NCI-H82 treated with DMSO at 0.1 percent for 48 hours (cell line): ENCODE results near the gene METTL3.
"Not testable (repeated sequence)": the region's sequence is repeated elsewhere in the genome, so short reads cannot be mapped to it uniquely, and the experiment has no call there.

Source experiments
- DNase-seq: peaks from one replicate; lab custom pipeline; 2025; ENCODE audit not compliant: unreplicated experiment; lab: John Stamatoyannopoulos, UW

METTL3 gene

GRCh38 chr14:21510735-21511657, at the start of gene METTL3:
Gene METTL3 (minus strand): TSS chr14:21511340. CDS start chr14:21511223, 117 bp downstream.
- DNase-seq = peak; percentile 94

GRCh38 chr14:21558703-21559170, 47.6 kb upstream of the METTL3 start:
- no peak for DNase-seq

- DNase-seq = peak; percentile 57
Observed at GRCh38 chr14:21557084-21557901, 46.2 kb upstream of the METTL3 start.

GRCh38 chr14:21556378-21557083, 45.4 kb upstream of the METTL3 start:
- DNase-seq = no peak

- DNase-seq = no peak
Observed at GRCh38 chr14:21553266-21553665, 42.1 kb upstream of the METTL3 start.

- DNase-seq = not testable (repeated sequence)
Observed at GRCh38 chr14:21544588-21544987, 33.4 kb upstream of the METTL3 start.

GRCh38 chr14:21543963-21544362, 32.8 kb upstream of the METTL3 start:
- DNase-seq = no peak

GRCh38 chr14:21543521-21543960, 32.4 kb upstream of the METTL3 start:
- no peak for DNase-seq

GRCh38 chr14:21541413-21542074, 30.4 kb upstream of the METTL3 start:
- DNase-seq = no peak

- no peak for DNase-seq
Observed at GRCh38 chr14:21539189-21539940, 28.2 kb upstream of the METTL3 start.

GRCh38 chr14:21537090-21537424, 25.9 kb upstream of the METTL3 start:
- no peak for DNase-seq

GRCh38 chr14:21536418-21537089, 25.4 kb upstream of the METTL3 start:
- no peak for DNase-seq

- DNase-seq = no peak
Observed at GRCh38 chr14:21535545-21536417, 24.6 kb upstream of the METTL3 start.

- no peak for DNase-seq
Observed at GRCh38 chr14:21534576-21534975, 23.4 kb upstream of the METTL3 start.

- DNase-seq = no peak
Observed at GRCh38 chr14:21533294-21533693, 22.2 kb upstream of the METTL3 start.

- DNase-seq = no peak
Observed at GRCh38 chr14:21529515-21529914, 18.4 kb upstream of the METTL3 start.

- DNase-seq = no peak
Observed at GRCh38 chr14:21528381-21529348, 17.5 kb upstream of the METTL3 start.
